22Rv1 (cell line): ENCODE data around the gene RTN1.

Experiments used
- H3K27ac ChIP-seq: fragments of 450-650 bp; 2 replicates; pipeline ENCODE4 v1.5.1; 2017
- ZFX ChIP-seq: fragments of 450-650 bp; IDR thresholded peaks from 2 replicates; pipeline ENCODE4 v1.6.1; 2017; ENCODE audit warnings: antibody characterized with exemption, borderline replicate concordance
- TF ChIP-seq, protein P1 (sequence below): fragments of 450-650 bp; IDR thresholded peaks from 2 replicates; pipeline ENCODE4 v1.5.1; 2017; ENCODE audit warnings: mild to moderate bottlenecking

RTN1 gene

DNA sequence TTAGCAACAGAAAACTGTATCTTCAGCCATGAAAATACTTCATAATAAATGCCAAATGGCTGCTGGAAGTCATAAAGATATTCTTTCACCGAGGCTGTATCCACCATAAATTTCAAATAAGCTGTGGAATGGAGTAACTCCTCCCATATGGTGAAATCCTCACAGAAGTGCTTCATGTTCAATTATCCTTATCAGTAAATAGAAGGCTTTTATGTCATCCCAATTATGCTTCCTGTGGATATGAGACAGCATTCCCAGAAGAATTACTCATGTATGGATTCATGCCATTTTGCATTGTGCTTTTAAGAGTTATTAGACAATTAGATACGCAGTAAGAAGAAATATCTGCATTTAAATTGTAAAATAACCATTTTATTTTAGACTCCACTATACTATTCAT lies 99.0 kb downstream of the RTN1 start:
- TF ChIP-seq ZFX, result no peak
- TF ChIP-seq, protein P1, sequence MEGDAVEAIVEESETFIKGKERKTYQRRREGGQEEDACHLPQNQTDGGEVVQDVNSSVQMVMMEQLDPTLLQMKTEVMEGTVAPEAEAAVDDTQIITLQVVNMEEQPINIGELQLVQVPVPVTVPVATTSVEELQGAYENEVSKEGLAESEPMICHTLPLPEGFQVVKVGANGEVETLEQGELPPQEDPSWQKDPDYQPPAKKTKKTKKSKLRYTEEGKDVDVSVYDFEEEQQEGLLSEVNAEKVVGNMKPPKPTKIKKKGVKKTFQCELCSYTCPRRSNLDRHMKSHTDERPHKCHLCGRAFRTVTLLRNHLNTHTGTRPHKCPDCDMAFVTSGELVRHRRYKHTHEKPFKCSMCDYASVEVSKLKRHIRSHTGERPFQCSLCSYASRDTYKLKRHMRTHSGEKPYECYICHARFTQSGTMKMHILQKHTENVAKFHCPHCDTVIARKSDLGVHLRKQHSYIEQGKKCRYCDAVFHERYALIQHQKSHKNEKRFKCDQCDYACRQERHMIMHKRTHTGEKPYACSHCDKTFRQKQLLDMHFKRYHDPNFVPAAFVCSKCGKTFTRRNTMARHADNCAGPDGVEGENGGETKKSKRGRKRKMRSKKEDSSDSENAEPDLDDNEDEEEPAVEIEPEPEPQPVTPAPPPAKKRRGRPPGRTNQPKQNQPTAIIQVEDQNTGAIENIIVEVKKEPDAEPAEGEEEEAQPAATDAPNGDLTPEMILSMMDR, result no peak
- no peak overlapping the region for H3K27ac ChIP-seq

DNA sequence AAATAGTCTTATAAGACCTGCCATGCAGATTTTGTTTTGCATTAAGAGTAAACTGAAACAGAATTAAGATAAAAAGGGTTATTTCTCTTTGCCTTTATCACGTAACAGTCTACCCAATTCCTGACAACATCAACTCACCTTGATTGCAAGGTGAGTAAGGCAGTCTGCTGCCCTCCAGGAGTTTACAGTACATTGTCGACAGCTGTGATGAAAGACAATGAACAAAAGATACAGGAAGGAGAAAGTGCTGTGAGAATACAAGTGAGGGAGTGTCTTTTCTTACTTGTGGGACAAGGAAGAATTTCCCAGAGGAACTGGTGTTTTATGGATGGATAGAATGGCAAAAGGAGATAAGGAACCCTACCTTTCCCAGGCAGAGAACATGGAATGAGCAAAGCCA lies 101.0 kb downstream of the RTN1 start:
- TF ChIP-seq, protein P1, result no peak
- TF ChIP-seq ZFX, result no peak
- H3K27ac ChIP-seq, result no peak overlapping the region

DNA sequence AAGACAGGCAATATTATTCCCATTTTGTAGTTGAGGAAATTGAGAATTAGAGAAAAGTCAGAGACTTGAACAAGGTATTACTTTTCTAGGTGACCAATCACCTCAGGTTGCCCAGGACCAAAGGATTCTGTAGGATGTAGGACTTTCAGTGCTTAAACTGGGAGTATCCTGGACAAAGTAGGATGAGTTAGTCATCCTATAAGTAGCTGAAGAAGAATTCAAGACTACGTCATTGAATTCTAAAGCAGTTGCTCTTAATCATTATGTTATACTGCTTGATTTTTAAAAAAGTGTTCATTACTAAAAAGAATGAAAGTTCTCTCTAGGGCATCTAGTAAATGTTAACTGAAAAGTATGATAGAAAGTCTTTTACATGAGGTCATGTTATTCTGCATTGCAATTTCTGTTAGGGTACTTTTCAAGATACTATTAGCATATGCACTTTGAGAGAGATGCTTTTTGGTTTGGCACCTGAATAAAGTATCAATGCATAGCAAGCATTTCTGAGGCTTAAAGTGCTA lies 101.7 kb downstream of the RTN1 start:
- H3K27ac ChIP-seq, result no peak overlapping the region
- no peak for TF ChIP-seq ZFX
- TF ChIP-seq, protein P1, result no peak

DNA sequence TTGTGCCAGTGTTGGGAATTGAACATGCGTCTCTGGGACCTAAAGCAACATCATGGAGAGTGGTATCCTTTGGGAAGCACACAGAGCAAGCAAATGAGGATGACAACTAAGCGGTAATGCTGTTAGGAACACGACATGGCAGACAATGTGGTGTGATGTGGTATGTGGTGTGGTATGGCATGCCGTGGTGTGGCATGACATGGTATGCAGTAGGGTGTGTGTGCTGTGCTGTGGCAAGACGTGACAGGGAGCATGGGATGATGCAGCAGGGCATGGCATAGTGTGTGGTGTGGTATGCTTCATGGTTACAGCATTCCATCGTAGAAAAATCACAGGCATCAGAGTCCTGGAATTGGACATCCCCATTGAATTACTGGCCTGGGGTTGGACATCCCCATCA lies 108.7 kb downstream of the RTN1 start:
- H3K27ac ChIP-seq, result no peak overlapping the region
- TF ChIP-seq ZFX, result no peak
- TF ChIP-seq, protein P1, result no peak

DNA sequence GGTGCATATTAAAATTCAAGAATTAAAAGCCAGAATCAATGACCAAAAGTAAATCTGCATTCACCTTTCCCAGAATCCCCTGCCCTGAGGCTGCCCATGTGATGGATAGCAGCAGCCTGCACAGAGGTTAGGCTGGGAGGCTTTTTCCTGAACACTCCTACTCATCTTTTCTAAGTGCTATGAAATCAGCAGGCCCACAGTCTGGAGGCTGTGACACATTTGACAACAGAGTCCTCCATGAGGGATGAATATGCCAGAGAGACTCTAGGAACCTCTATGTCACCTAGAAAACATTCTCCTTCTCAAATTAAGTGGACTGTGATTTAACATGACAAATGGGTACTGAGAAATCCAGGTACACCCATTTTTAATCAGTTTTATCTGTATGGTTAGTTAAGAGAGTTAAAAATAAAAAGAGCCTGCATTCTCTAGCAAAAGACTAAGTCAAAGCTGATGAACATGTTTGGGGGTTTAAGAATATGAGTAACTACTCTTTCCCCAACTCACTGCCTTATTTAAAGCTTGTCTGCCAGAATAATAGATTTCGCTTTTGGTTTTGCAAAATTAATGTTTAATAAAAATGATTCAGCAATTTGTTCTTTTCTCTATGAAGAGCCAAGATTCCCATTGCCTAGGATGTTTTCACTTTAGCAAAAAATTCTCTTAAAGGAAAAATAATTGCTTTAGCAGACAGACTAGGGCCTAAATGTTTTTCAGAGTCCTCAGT lies 115.0 kb downstream of the RTN1 start:
- no peak overlapping the region for H3K27ac ChIP-seq
- no peak for TF ChIP-seq ZFX
- TF ChIP-seq, protein P1, result no peak

DNA sequence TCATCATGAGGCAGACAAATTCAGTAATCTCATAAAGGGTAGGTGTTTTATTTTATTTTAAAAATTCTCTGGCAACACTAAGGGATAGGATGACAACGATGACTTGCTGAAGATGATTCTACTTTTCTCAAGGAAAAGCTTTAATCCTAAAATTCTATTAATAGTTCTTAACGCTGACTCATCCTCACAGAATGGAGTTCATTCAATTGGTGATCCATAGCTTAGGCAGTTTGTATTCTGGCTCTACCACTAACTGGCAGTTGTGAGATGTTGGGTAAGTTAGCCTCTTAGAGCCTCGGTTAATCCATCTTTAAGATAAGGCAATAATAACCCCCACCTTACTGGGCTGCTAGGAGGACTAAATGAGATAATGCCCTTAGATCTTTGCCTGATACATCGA lies 116.3 kb downstream of the RTN1 start:
- no peak overlapping the region for H3K27ac ChIP-seq
- no peak for TF ChIP-seq ZFX
- TF ChIP-seq, protein P1, result no peak

DNA sequence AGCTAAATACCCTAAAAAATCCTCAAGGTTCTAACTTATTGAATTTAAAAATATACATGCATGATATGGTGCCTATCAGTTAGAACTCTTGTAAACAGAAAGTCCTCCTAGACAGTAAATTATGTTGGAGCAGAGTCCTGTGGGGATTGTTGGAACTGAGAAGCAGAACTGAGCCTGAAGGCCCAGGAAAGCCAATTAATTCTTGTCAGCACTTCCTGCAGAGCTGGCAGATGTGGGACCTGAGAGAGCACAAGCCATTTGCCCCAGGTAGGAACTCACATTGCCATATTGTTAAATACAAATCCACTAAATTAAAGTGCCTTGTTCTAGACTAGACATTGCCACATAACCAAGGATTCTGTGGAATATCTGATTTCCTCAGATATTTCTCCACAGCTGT lies 117.1 kb downstream of the RTN1 start:
- TF ChIP-seq ZFX, result no peak
- TF ChIP-seq, protein P1, result no peak
- H3K27ac ChIP-seq, result no peak overlapping the region
